SKM-1 treated with dmso at 0.1 percent for 144 hours (cell line): ENCODE results near the gene CCDC88B.
A peak's percentile ranks its signal among the peaks of the same experiment; 100 is the strongest.

ENCODE experiments used
- DNase-seq: peaks from one replicate; lab custom pipeline; 2025; ENCODE audit not compliant: unreplicated experiment; lab: John Stamatoyannopoulos, UW

The CCDC88B gene

DNA sequence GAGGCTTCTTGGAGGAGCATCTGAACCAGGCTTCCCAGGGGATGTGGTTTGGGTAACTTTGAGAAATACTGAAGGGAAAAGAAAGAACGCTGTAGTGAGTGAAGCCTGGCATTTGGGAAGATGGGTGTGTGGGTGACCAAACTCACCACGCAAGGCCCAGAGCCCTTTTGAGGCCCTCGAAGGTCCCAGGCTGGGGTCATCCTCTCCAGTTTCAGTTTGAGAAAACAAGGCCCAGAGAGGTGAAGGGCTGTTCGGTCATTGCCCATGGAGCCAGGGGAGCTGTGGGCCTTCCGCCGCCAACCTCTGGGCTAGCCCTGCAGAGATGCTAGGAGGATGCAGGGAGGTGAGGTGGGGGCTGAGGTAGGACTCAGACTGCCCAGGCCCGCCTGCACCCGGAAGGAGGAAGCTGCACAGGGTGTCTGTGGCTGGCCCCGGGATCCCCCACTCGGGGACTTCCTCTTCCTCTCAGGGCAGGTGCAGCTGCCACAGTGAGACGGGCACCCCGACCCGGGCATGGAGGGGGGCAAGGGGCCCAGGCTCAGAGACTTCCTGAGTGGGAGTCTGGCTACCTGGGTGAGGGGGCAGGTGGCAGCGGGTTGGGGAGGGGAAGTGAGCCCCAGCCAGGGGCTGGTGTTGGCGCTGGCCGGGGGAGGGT, at the start of gene CCDC88B:
Gene CCDC88B, plus strand, starts transcription at position 451 of the 655 bp plus-strand sequence. Its CDS starts 63 bp downstream, at position 514.
- DNase-seq: peak; percentile 76

DNA sequence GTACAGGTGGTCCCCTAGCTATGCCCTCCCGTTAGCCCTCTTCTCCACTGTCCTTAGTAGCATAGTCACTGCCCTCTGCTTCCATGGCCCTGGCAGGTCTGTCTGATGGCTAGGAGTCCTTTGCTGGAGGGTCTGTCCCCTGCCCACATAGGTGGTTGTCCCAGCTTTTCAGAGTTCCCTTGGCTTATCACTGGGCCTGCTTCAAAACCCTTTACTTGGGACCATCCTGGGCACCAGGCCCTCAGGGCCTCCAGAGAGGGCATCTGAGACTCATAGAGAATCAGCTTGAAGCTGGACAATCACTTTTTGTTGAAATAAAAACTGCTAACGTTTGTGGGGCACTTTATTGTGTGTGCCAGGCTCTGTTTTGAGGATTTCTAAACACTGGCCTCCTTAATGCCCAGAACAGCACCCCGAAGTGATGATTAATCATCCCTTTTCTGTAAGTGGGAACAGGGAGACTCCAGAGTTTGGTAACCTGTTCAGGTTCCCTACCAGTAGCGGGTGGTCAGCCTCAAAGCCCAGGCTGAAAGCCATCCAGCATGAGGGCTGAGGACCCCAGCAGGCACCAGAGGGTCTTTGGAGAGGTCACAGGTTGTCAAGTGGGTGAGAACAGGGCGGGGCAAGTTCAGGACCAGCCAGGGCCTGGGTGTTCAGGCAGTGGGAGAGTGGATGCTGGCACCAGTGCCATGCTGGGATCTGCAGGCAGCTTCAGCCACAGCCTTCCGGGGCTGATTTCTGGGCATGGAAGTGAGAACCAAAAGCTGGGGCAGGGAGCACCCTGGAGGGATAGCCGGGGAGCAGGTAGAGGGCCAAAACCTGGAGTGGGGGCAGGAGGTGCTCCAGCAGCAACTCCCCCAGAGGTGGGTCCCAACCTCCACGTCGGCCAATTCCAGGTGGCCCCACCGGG, 49.4 kb upstream of the CCDC88B start:
- DNase-seq: no peak

DNA sequence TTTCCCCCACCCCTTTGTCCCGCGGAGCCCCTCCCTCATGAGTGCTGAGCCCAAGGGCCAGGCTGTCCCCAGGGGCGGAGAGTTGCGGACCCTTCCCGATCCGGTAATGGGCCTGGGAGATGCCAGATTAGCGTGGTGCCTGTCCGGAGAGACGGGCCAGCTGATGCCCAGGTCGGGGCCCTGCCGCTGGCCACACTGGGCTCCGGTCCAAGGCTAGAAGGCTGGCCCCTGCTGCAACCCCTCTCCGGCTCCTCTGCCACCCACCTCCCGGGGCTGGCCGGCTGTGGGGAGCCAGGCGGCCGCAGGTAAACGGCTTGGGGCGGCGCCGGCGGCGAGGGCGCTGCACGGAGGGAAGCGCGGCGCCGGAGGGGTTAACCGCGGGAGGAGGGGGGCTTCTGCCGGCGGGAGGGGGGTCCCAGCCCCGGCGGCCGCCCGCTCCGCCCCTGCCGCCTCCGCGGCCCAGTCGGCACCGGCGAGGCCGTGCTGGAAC, 48.7 kb upstream of the CCDC88B start, which contains the start of gene KCNK4:
Gene KCNK4, plus strand, starts transcription at position 41 of the 490 bp plus-strand sequence. CDS start 1,717 bp downstream, outside the sequence.
- DNase-seq: no peak

DNA sequence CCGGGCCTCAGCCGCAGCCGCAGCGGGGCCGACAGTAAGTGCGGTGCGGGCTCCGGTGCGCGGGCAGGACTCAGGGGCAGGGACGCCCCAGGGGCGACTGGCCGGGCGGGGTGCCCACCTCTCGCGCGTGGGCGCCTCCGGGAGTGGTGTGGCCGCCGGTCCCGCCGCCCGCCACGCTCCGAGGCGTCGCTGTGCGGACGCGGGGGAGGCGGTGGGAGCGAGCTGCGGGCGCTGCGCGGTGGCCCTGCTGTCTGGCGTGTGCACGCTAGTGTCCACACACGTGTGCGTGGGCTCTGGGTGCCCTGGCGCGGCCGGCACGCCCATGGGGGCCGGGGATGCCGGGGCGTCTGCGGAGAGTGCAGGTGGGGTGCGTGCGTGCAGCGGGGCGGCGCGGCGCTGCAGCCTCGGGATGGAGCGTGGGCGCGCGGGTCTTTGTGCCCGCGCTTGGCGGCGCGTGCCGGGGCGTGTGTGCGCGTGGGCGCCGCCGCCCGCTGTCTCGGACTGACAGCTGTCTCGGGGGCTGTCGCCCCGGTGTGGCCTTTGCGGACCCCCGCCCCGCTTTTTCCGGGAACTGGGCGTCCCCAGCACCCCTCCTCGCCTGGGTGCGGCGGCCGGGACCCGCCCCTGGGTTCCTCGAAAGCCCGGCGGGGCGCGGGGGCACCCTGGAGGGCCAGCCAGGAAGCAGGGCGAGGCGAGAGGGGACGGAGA, 48.1 kb upstream of the CCDC88B start:
- no peak for DNase-seq

- DNase-seq: no peak
Measured at GRCh38 chr11:64292460-64293254, 47.3 kb upstream of the CCDC88B start.

DNA sequence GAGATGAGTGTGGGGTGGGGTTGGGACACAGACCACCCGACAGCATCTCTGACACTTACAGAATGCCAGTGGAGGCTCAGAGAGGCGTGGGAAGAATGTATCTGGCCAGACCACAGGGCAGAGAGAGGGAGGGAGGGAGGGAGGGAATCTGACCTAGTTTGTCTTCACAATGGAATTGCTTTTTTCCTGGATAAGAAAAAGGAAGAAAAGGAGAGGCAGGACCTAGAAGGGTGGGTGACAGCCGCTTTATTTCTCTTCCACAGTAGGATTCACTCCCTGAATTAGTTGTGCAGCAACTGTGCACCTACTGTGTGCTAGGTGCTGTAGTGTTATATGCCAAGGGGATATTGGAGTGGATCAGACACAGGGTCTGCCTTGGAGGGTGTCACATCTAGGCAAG, 45.2 kb upstream of the CCDC88B start:
- DNase-seq: no peak

DNA sequence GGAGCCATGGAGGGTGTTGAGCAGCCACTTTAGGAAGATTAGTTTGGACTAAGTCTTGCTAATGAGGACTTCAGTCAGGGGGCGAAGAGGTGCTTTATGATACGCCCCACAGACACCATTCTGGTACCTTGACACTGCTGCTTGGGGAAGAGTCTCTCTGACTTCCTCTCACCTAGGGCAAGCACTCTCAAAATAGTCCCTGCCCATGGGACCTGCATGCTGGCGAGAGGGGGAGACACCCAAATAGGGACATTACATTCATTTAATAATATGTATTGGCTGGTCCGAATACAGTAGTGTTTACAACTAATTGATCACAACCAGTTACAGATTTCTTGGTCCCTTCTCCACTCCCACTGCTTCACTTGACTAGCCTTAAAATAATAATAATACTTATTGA, 44.2 kb upstream of the CCDC88B start:
- DNase-seq: no peak

GRCh38 chr11:64296236-64296635, 43.8 kb upstream of the CCDC88B start:
- no peak for DNase-seq

GRCh38 chr11:64296830-64297698, 42.9 kb upstream of the CCDC88B start:
- DNase-seq: no peak

- DNase-seq: no peak
Measured at GRCh38 chr11:64297699-64298358, 42.2 kb upstream of the CCDC88B start.

DNA sequence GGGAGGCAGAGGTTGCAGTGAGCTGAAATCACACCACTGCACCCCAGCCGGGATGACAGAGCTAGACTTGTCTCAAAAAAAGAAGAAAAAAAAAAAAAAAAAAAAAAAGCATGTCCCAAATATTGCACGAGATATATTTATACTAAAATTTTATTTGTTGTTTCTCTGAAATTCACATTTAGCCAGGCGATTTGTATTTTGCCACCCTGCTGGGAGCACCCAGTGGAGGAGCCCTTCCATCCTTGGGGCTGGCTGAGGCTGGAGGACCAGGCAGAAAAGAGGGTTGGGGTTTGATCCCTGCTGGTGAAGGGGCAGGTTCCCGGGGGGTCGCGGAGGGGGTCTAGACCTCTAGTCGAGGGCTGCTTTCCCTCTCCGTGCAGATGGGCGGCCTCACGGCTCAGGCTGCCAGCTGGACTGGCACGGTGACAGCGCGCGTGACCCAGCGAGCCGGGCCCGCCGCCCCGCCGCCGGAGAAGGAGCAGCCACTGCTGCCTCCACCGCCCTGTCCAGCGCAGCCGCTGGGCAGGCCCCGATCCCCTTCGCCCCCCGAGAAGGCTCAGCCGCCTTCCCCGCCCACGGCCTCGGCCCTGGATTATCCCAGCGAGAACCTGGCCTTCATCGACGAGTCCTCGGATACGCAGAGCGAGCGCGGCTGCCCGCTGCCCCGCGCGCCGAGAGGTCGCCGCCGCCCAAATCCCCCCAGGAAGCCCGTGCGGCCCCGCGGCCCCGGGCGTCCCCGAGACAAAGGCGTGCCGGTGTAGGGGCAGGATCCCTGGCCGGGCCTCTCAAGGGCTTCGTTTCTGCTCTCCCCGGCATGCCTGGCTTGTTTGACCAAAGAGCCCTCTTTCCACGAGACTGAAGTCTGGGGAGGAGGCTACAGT, 40.8 kb upstream of the CCDC88B start:
- no peak for DNase-seq

- no peak for DNase-seq
Measured at GRCh38 chr11:64299847-64300648, 40.0 kb upstream of the CCDC88B start, which contains the start of gene CATSPERZ. Gene CATSPERZ (plus strand): TSS chr11:64300358. CDS start chr11:64300411, 53 bp downstream.

DNA sequence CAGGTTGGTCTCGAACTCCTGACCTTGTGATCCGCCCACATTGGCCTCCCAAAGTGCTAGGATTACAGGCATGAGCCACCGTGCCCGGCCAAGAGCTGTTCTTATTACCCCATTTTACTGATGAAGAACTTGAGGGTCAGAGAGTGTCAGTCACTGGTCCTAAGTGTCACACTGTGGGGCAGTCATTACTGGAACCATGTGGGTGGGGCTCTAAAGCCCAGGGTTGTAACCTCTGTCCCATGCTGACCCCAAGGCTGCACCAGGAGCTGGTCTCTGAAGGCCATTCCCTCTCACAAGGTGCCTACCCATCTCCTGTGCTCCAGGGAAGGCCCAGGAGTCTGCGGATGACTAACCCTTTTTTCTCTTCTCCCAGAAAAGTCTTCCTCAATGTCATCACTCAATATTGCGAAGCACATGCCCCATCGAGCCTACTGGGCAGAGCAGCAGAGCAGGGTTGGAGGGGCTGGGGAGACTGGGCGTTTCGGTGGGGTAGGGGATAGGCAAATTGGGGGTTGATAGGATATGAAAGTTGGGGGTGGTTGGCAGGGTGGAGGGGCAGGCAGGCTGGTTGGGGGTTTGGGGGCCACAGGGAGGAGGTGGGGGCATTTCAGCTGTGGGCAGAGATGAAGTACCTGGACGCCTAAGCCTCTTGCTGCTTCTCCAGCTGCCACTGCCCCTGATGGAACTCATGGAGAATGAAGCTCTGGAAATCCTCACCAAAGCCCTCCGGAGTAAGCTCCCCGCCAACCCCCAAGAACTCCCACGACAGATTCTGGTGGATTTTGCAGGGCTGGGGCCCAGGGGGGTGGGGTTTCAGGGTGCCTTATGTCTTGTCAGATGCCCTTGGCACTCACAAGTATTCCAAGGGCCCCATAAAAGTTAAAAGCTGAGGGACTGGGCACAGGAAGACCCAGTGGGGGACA, 36.6 kb upstream of the CCDC88B start:
- no peak for DNase-seq

GRCh38 chr11:64304032-64304315, 36.0 kb upstream of the CCDC88B start:
- no peak for DNase-seq

- peak; percentile 89 for DNase-seq
Measured at GRCh38 chr11:64304316-64305072, 35.5 kb upstream of the CCDC88B start.
